Measurements from ENCODE around the gene GLIS1. TPM values are rescaled to one million over a fixed set of nuclear protein-coding genes. Genes with fewer than 3 reads are reported as not detected.
A peak's percentile ranks its signal among the peaks of the same experiment; 100 is the strongest.

The GLIS1 gene
- polyA plus RNA-seq, 3 donors = not detected

DNA sequence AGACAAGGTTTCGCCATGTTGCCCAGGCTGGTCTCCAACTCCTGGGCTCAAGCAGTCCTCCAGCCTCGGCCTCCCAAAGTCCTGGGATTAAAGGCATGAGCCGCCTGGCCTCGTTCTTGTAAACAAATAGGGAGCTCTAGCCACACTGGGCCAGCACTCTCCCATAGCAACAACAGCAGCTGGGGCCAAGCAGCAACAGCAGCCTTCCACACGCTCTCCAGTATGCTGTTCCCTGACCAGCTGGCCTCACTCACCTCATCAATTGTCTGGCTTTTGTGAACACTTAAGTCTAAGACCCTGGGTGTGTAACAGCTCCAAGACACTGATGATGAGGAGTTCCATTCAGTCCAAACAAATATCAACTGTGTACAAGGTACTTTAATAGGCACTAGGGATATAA is 16.9 kb upstream of the GLIS1 start:
- H3K27ac ChIP-seq (ENCODE audit: low read depth in 1 of 2, low read length in 2 of 2) = no peak overlapping the region
- H3K9ac ChIP-seq (ENCODE audit: insufficient read depth, low read length, poor library complexity, severe bottlenecking) = no peak overlapping the region
- no peak overlapping the region for H3K4me3 Mint-ChIP-seq
- no peaks in the 10 kb centered on the region for H3K27me3 ChIP-seq (ENCODE audit: control insufficient read depth in 2 of 2, insufficient read depth in 2 of 2, low read length in 2 of 2)
- H2AFZ ChIP-seq (ENCODE audit: insufficient read depth, low read depth, low read length, poor library complexity, severe bottlenecking) = no peak overlapping the region
- H3K27ac Mint-ChIP-seq = no peak overlapping the region
- no peaks in the 10 kb centered on the region for H3K9me3 ChIP-seq (replicated peaks in 1 of 2; ENCODE audit: control insufficient read depth in 1 of 2, insufficient read depth in 1 of 2, low read length in 2 of 2)
- peaks cover 0 to 2% (median 0%) of the 10 kb centered on the region in 7 donors for H3K9me3 Mint-ChIP-seq
- no peaks in the 10 kb centered on the region for H3K79me2 ChIP-seq (ENCODE audit: insufficient read depth, low read length)
- no peak for DNase-seq
- intact Hi-C loops (cut with micrococcal nuclease) = no loop called here
- TF ChIP-seq, protein P1, sequence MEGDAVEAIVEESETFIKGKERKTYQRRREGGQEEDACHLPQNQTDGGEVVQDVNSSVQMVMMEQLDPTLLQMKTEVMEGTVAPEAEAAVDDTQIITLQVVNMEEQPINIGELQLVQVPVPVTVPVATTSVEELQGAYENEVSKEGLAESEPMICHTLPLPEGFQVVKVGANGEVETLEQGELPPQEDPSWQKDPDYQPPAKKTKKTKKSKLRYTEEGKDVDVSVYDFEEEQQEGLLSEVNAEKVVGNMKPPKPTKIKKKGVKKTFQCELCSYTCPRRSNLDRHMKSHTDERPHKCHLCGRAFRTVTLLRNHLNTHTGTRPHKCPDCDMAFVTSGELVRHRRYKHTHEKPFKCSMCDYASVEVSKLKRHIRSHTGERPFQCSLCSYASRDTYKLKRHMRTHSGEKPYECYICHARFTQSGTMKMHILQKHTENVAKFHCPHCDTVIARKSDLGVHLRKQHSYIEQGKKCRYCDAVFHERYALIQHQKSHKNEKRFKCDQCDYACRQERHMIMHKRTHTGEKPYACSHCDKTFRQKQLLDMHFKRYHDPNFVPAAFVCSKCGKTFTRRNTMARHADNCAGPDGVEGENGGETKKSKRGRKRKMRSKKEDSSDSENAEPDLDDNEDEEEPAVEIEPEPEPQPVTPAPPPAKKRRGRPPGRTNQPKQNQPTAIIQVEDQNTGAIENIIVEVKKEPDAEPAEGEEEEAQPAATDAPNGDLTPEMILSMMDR (IDR thresholded peaks at IDR 0.05) = no peak
- H3K4me3 ChIP-seq (replicated peaks in 1 of 3; ENCODE audit: low read depth in 2 of 3, low read length in 3 of 3) = no peak overlapping the region
- H3K4me1 ChIP-seq (ENCODE audit: control insufficient read depth in 1 of 2, insufficient read depth in 2 of 2, low read length in 2 of 2) = no peaks in the 10 kb centered on the region
- no peaks in the 10 kb centered on the region for H4K20me1 ChIP-seq (ENCODE audit: insufficient read depth, low read length)
- H3K36me3 Mint-ChIP-seq = no peaks in the 10 kb centered on the region
- H3K36me3 ChIP-seq (replicated peaks in 1 of 2; ENCODE audit: control insufficient read depth in 1 of 2, insufficient read depth in 2 of 2, low read length in 2 of 2) = no peaks in the 10 kb centered on the region
- H3K4me1 Mint-ChIP-seq = no peaks in the 10 kb centered on the region
- H3K4me2 ChIP-seq (replicated peaks; ENCODE audit: extremely low read depth, low read length, poor library complexity, severe bottlenecking) = no peak overlapping the region
- peaks cover 0 to 2% (median 0%) of the 10 kb centered on the region in 3 donors for H3K27me3 Mint-ChIP-seq (ENCODE audit: low read depth in 3 of 3)
- 94% methylated on average over 3 of the region's 5 CpGs for WGBS (ENCODE audit: insufficient coverage)

- no peaks in the 10 kb centered on the region for H3K4me1 Mint-ChIP-seq
- no peaks in the 10 kb centered on the region for H3K27me3 Mint-ChIP-seq (ENCODE audit: low read depth in 3 of 3)
- H3K27ac Mint-ChIP-seq = no peak overlapping the region
- no peak overlapping the region for H3K9ac ChIP-seq (ENCODE audit: insufficient read depth, low read length, poor library complexity, severe bottlenecking)
- no peak overlapping the region for H3K4me3 Mint-ChIP-seq
- TF ChIP-seq, protein P1 (IDR thresholded peaks at IDR 0.05) = peak; percentile 69
- no peaks in the 10 kb centered on the region for H3K4me1 ChIP-seq (ENCODE audit: control insufficient read depth in 1 of 2, insufficient read depth in 2 of 2, low read length in 2 of 2)
- H3K9me3 ChIP-seq (replicated peaks in 1 of 2; ENCODE audit: control insufficient read depth in 1 of 2, insufficient read depth in 1 of 2, low read length in 2 of 2) = no peaks in the 10 kb centered on the region
- no peak overlapping the region for H3K27ac ChIP-seq (ENCODE audit: low read depth in 1 of 2, low read length in 2 of 2)
- no peaks in the 10 kb centered on the region for H3K79me2 ChIP-seq (ENCODE audit: insufficient read depth, low read length)
- intact Hi-C loops (cut with micrococcal nuclease) = no loop called here
- H3K36me3 ChIP-seq (replicated peaks in 1 of 2; ENCODE audit: control insufficient read depth in 1 of 2, insufficient read depth in 2 of 2, low read length in 2 of 2) = no peaks in the 10 kb centered on the region
- no peaks in the 10 kb centered on the region for H3K36me3 Mint-ChIP-seq
- no peak overlapping the region for H3K4me3 ChIP-seq (replicated peaks in 1 of 3; ENCODE audit: low read depth in 2 of 3, low read length in 3 of 3)
- H3K27me3 ChIP-seq (ENCODE audit: control insufficient read depth in 2 of 2, insufficient read depth in 2 of 2, low read length in 2 of 2) = no peaks in the 10 kb centered on the region
- H2AFZ ChIP-seq (ENCODE audit: insufficient read depth, low read depth, low read length, poor library complexity, severe bottlenecking) = no peak overlapping the region
- H3K4me2 ChIP-seq (replicated peaks; ENCODE audit: extremely low read depth, low read length, poor library complexity, severe bottlenecking) = no peak overlapping the region
- no peaks in the 10 kb centered on the region for H4K20me1 ChIP-seq (ENCODE audit: insufficient read depth, low read length)
- no peaks in the 10 kb centered on the region for H3K9me3 Mint-ChIP-seq
- whole genome bisulfite sequencing (ENCODE audit: insufficient coverage) = 75% methylated on average over 2 of the region's 6 CpGs
- DNase-seq = peak in 2 of 3 donors; percentile 6 to 14
Measured at GRCh38 chr1:53754484-53755312, 15.7 kb upstream of the GLIS1 start.
